C4-2B (cell line): ENCODE results near the gene PLIN1.

Experiments used
- H3K27ac ChIP-seq: fragments of 450-650 bp; 2 replicates; pipeline ENCODE4 v1.5.1; 2017
- CTCF ChIP-seq: fragments of 450-650 bp; conservative IDR thresholded peaks from 2 replicates; pipeline ENCODE4 v1.5.1; 2017; ENCODE audit warnings: mild to moderate bottlenecking
- ZFX ChIP-seq: fragments of 450-650 bp; IDR thresholded peaks from 2 replicates; pipeline ENCODE4 v1.6.1; 2017

PLIN1 gene

GRCh38 chr15:89666184-89666857 is 12.8 kb downstream of the PLIN1 start:
- TF ChIP-seq ZFX (no peak), CTCF (no peak)
- no peak overlapping the region for H3K27ac ChIP-seq

GRCh38 chr15:89665449-89666181 is 13.6 kb downstream of the PLIN1 start:
- H3K27ac ChIP-seq, result no peak overlapping the region
- TF ChIP-seq CTCF (no peak), ZFX (no peak)

- TF ChIP-seq CTCF (no peak), ZFX (no peak)
- no peak overlapping the region for H3K27ac ChIP-seq
Measured at GRCh38 chr15:89664441-89665350, 14.5 kb downstream of the PLIN1 start.

GRCh38 chr15:89662893-89663626 is 16.1 kb downstream of the PLIN1 start:
- TF ChIP-seq CTCF (no peak), ZFX (no peak)
- H3K27ac ChIP-seq, result no peak overlapping the region

GRCh38 chr15:89660556-89660955 is 18.6 kb downstream of the PLIN1 start:
- no peak overlapping the region for H3K27ac ChIP-seq
- TF ChIP-seq CTCF, result no peak
- no peak for TF ChIP-seq ZFX

- TF ChIP-seq CTCF (no peak), ZFX (no peak)
- no peak overlapping the region for H3K27ac ChIP-seq
Measured at GRCh38 chr15:89659295-89659694, 19.9 kb downstream of the PLIN1 start.
